Calu3 (cell line): ENCODE measurements around the gene KCNK5. TPM values are rescaled to one million over a fixed set of nuclear protein-coding genes. Genes with fewer than 3 reads are reported as not detected.

Source experiments
- BruUV-seq: library from RNA; stranded (reverse); fragments of 400-500 nt; replicated peaks from 2 replicates; lab custom pipeline; 2021; lab: Mats Ljungman, UMichigan
- CTCF ChIA-PET: fragments of 300-600 bp; sonication (Branson Sonifier 250); formaldehyde crosslinking; loops from one replicate; lab custom pipeline; 2022; ENCODE audit warnings: antibody characterized with exemption; lab: Charles Lee
- DNase-seq: peaks from one replicate; pipeline ENCODE4 v3.0.0; 2022
- H3K27ac Mint-ChIP-seq: one replicate; pipeline ENCODE4 v1.8.0; 2022; ENCODE audit warnings: mixed read lengths; ENCODE audit not compliant: unreplicated experiment
- H3K27me3 Mint-ChIP-seq: one replicate; pipeline ENCODE4 v1.8.0; 2022; ENCODE audit warnings: mixed read lengths; ENCODE audit not compliant: unreplicated experiment
- H3K36me3 Mint-ChIP-seq: one replicate; pipeline ENCODE4 v1.8.0; 2022; ENCODE audit warnings: mild to moderate bottlenecking, moderate library complexity, mixed read lengths; ENCODE audit not compliant: insufficient read depth, unreplicated experiment
- H3K4me1 Mint-ChIP-seq: one replicate; pipeline ENCODE4 v1.8.0; 2022; ENCODE audit warnings: mild to moderate bottlenecking, low read depth, mixed read lengths; ENCODE audit not compliant: unreplicated experiment
- H3K4me3 Mint-ChIP-seq: one replicate; pipeline ENCODE4 v1.8.0; 2022; ENCODE audit warnings: mild to moderate bottlenecking, low read depth, moderate library complexity, mixed read lengths; ENCODE audit not compliant: unreplicated experiment
- H3K9me3 Mint-ChIP-seq: one replicate; pipeline ENCODE4 v1.8.0; 2022; ENCODE audit warnings: low read depth, mixed read lengths; ENCODE audit not compliant: unreplicated experiment
- CTCF ChIP-seq: fragments of 200-600 bp; IDR thresholded peaks from one replicate; pipeline ENCODE4 v1.8.0; 2022; ENCODE audit warnings: antibody characterized with exemption; ENCODE audit not compliant: unreplicated experiment
- intact Hi-C: fragments of 100-400 bp; cut with micrococcal nuclease; formaldehyde crosslinking; loops from one replicate; pipeline ENCODE4 v1.10.0; 2022; ENCODE audit not compliant: unreplicated experiment
- total RNA-seq: library from RNA; stranded (reverse); gene quantifications from 2 replicates; pipeline ENCODE4 v1.2.3, GENCODE V29; 2022

The KCNK5 gene
- total RNA-seq, 1 experiment from 2014 or later, result 62.4 TPM

GRCh38 chr6:39144481-39145173, 84.6 kb downstream of the KCNK5 start:
- CTCF ChIA-PET, result no interaction called here
- Mint-ChIP-seq H3K9me3 (no peaks in the 10 kb centered on the region), H3K4me1 (no peaks in the 10 kb centered on the region), H3K4me3 (no peak overlapping the region), H3K27me3 (peaks cover 34% of the 10 kb centered on the region), H3K27ac (no peak overlapping the region), H3K36me3 (no peaks in the 10 kb centered on the region)
- no peak for TF ChIP-seq CTCF
- DNase-seq, result no peak
- intact Hi-C loops, result no loop called here
- no TSS peak for BruUV-seq

- no peak for DNase-seq
- BruUV-seq, result no TSS peak
- no peaks in the 10 kb centered on the region for H3K4me1 Mint-ChIP-seq
- H3K36me3 Mint-ChIP-seq, result no peaks in the 10 kb centered on the region
- CTCF ChIA-PET, result no interaction called here
- peaks cover 25% of the 10 kb centered on the region for H3K27me3 Mint-ChIP-seq
- intact Hi-C loops, result no loop called here
- H3K4me3 Mint-ChIP-seq, result no peak overlapping the region
- no peak for TF ChIP-seq CTCF
- H3K9me3 Mint-ChIP-seq, result no peaks in the 10 kb centered on the region
- no peak overlapping the region for H3K27ac Mint-ChIP-seq
Measured at GRCh38 chr6:39143238-39143930, 85.9 kb downstream of the KCNK5 start.

- CTCF ChIA-PET, result interaction anchor here (0.7 kb wide), 1 partner anchor 81 kb away, joined by 4 read pairs; no protein-coding TSS in a partner anchor
- H3K36me3 Mint-ChIP-seq, result no peaks in the 10 kb centered on the region
Measured at GRCh38 chr6:39140556-39141167, 88.6 kb downstream of the KCNK5 start.

More at GRCh38 chr6:39140556-39141167, 88.6 kb downstream of the KCNK5 start:
- Mint-ChIP-seq H3K4me3 (no peak overlapping the region), H3K9me3 (no peaks in the 10 kb centered on the region), H3K27ac (no peak overlapping the region), H3K27me3 (peaks cover 14% of the 10 kb centered on the region), H3K4me1 (no peaks in the 10 kb centered on the region)
- intact Hi-C loops, result no loop called here
- BruUV-seq, result no TSS peak
- DNase-seq, result no peak
- TF ChIP-seq CTCF, result no peak

Other genes starting within 250 kb of the KCNK5 start
- gene GLP1R, start 180.7 kb downstream of the KCNK5 start, total RNA-seq, result 4.8 and 10.2 TPM in 2 replicates
- 23.2 and 23.7 TPM in 2 replicates for gene SAYSD1, start 114.3 kb downstream of the KCNK5 start, total RNA-seq
- not detected in 2 replicates for gene KCNK17, start 84.9 kb upstream of the KCNK5 start, total RNA-seq
- not detected in 2 replicates for gene KCNK16, start 93.2 kb upstream of the KCNK5 start, total RNA-seq